ENCODE data around the gene ITK. TPM values are rescaled to one million over a fixed set of nuclear protein-coding genes. Genes with fewer than 3 reads are reported as not detected.

ITK gene
- total and polyA plus RNA-seq, 2 of the 8 experiments (the other 6 are each of a cell fraction or from before 2014, with no cell fraction given) = 0.05 TPM; not detected in 1

DNA sequence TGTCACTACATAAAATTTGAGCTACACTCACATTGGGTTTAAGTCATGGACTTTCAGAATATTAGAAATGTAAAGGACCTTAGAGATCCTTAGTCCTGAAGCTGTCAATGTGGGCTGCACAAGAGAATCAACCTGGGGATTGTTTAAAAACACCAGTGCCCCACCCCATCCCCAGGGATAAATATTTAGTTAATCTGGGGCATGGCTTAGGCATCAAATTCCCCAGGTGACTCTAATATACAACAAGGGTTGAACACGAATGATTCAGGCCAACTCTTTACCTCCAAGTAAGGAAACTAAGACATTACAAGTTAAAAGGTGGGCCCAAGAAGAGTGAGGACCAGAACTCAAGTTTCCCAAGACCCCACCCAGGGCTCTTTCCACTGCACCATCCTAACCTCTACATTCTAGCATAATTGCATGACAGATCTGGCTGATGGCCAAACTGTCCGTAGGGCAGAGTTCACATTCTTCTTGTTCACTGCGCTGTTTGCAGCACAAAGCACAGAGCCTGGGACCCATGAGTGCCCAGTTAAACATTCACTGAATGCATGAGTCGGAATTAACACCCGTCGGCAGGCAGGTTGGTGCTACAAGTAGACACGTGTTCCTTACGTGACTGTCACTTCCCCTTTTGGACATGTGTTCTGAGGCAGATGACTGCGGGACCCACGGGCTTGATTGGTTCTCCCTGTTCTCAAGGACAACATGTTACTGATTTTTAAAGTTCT lies 110.5 kb downstream of the ITK start:
- no peaks in the 10 kb centered on the region; the same call in 1 of the 2 replicates for H3K79me1 ChIP-seq (ENCODE audit: low read depth, low read length)
- no peak overlapping the region for H2BK20ac ChIP-seq (ENCODE audit: low read length)
- H3K23ac ChIP-seq (ENCODE audit: insufficient read length) = no peak overlapping the region
- WGBS, 2 experiments (ENCODE audit: extremely low coverage in 1 of 2, insufficient coverage in 1 of 2, insufficient read length in 1 of 2, insufficient replicate concordance in 2 of 2, low coverage in 1 of 2, low lambda C conversion rate in 2 of 2, missing lambda C conversion rate in 1 of 2) = 96% methylated on average over 10 of the region's 10 CpGs; no CpG with 5 or more reads in 1 of the 2 experiments
- H3K4ac ChIP-seq (replicated peaks; ENCODE audit: insufficient read length, low read depth, low read length) = no peak overlapping the region
- H2AFZ ChIP-seq (ENCODE audit: low read length) = no peak overlapping the region
- no peak overlapping the region for H3K14ac ChIP-seq (ENCODE audit: insufficient read length)
- H3K18ac ChIP-seq (ENCODE audit: extremely low read depth, low read length) = no peak overlapping the region
- POLR2A ChIA-PET (ENCODE audit: partially characterized antibody) = no interaction called here
- CTCF ChIA-PET (ENCODE audit: partially characterized antibody) = interaction anchor here (1.2 to 2.1 kb wide), 2 partner anchors 12 to 32 kb away, joined by 3 to 7 read pairs; no protein-coding TSS in a partner anchor
- no peak overlapping the region for H4K5ac ChIP-seq (ENCODE audit: insufficient read length, low read depth, low read length)
- H4K20me1 ChIP-seq (replicated peaks in 1 of 2; ENCODE audit: control insufficient read depth in 1 of 2, insufficient read depth in 2 of 2, low read length in 2 of 2) = peaks cover 0 to 2% of the 10 kb centered on the region in 2 experiments
- peaks cover 3 to 18% (median 10%) of the 10 kb centered on the region in 4 experiments; a peak in 6 of 8 replicates for H3K36me3 ChIP-seq (ENCODE audit: control insufficient read depth in 2 of 4, insufficient read depth in 4 of 4, low read length in 3 of 4)
- H3K23me2 ChIP-seq (ENCODE audit: low read depth, low read length) = no peaks in the 10 kb centered on the region
- H2BK15ac ChIP-seq (ENCODE audit: low read length) = no peak overlapping the region
- FAIRE-seq (no peak), DNase-seq (ENCODE audit: low read depth in 1 of 2, low spot score in 2 of 2) (no peak)
- no peak overlapping the region for H3K4me3 ChIP-seq (ENCODE audit: extremely low read depth in 1 of 4, insufficient read depth in 2 of 4, low read depth in 3 of 4, low read length in 4 of 4)
- H3K4me1 ChIP-seq (replicated peaks in 1 of 4; ENCODE audit: control insufficient read depth in 3 of 4, insufficient read depth in 4 of 4, low read length in 3 of 4) = no peaks in the 10 kb centered on the region; a peak in 1 of 7 replicates
- H4K91ac ChIP-seq (replicated peaks; ENCODE audit: insufficient read length, low read length) = no peak overlapping the region
- H2BK5ac ChIP-seq (ENCODE audit: low read depth, low read length) = no peak overlapping the region
- no peaks in the 10 kb centered on the region for H3K9me3 ChIP-seq (ENCODE audit: insufficient read depth in 2 of 2, low read depth in 1 of 2, low read length in 1 of 2)
- H3K27me3 ChIP-seq (replicated peaks in 1 of 4; ENCODE audit: control insufficient read depth in 3 of 4, extremely low read depth in 1 of 4, insufficient read depth in 3 of 4, low read length in 3 of 4) = no peaks in the 10 kb centered on the region
- no peak overlapping the region for H2BK120ac ChIP-seq (replicated peaks; ENCODE audit: low read depth, low read length)
- H2AK5ac ChIP-seq (ENCODE audit: low read depth, low read length) = no peak overlapping the region
- no peak overlapping the region for H3K56ac ChIP-seq (replicated peaks; ENCODE audit: insufficient read length, low read depth, low read length)
- no peak overlapping the region for H3K9ac ChIP-seq (replicated peaks in 1 of 4; ENCODE audit: extremely low read depth in 1 of 4, low read depth in 3 of 4, low read length in 3 of 4)
- H3K79me2 ChIP-seq (ENCODE audit: control insufficient read depth in 1 of 2, insufficient read depth in 2 of 2, low read length in 2 of 2) = no peaks in the 10 kb centered on the region
- no peak overlapping the region for H4K8ac ChIP-seq (ENCODE audit: extremely low read depth, insufficient read depth, low read length)
- H3K27ac ChIP-seq (ENCODE audit: low read depth, low read length) = no peak overlapping the region
- H3K4me2 ChIP-seq (ENCODE audit: insufficient read depth in 1 of 2, low read depth in 2 of 2, low read length in 2 of 2) = no peak overlapping the region
- no peak overlapping the region for H2BK12ac ChIP-seq (ENCODE audit: low read depth, low read length)
- TF ChIP-seq KDM4A (IDR thresholded peaks at IDR 0.05; ENCODE audit: low read depth, low read length, severe bottlenecking) = no peak
- TF ChIP-seq ASH2L (IDR thresholded peaks at IDR 0.05; ENCODE audit: low read length) = no peak
- TF ChIP-seq JUND (IDR thresholded peaks at IDR 0.05; ENCODE audit: low read length) = no peak
- TF ChIP-seq ZNF274 (IDR thresholded peaks at IDR 0.05; ENCODE audit: borderline replicate concordance, extremely low read depth, low read length) = no peak
- TF ChIP-seq CREB1 (IDR thresholded peaks at IDR 0.05) = no peak
- TF ChIP-seq, protein P1, sequence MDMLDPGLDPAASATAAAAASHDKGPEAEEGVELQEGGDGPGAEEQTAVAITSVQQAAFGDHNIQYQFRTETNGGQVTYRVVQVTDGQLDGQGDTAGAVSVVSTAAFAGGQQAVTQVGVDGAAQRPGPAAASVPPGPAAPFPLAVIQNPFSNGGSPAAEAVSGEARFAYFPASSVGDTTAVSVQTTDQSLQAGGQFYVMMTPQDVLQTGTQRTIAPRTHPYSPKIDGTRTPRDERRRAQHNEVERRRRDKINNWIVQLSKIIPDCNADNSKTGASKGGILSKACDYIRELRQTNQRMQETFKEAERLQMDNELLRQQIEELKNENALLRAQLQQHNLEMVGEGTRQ (IDR thresholded peaks at IDR 0.05; ENCODE audit: low read length) = no peak
- no peak for TF ChIP-seq SRF (IDR thresholded peaks at IDR 0.05; ENCODE audit: low read depth, low read length)
- TF ChIP-seq SUZ12 (IDR thresholded peaks at IDR 0.05; ENCODE audit: low read length) = no peak
- TF ChIP-seq HDAC6 (IDR thresholded peaks at IDR 0.05; ENCODE audit: low read depth, low read length) = no peak
- TF ChIP-seq, protein P2, sequence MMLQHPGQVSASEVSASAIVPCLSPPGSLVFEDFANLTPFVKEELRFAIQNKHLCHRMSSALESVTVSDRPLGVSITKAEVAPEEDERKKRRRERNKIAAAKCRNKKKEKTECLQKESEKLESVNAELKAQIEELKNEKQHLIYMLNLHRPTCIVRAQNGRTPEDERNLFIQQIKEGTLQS (IDR thresholded peaks at IDR 0.05; ENCODE audit: insufficient read depth, low read depth, low read length) = no peak
- no peak for TF ChIP-seq SP1 (IDR thresholded peaks at IDR 0.05; ENCODE audit: low read depth, low read length)
- no peak for TF ChIP-seq RFX5 (IDR thresholded peaks at IDR 0.05; ENCODE audit: borderline replicate concordance, low read depth, low read length)

All from H1 (cell line).